HG02943 (cell line): ENCODE data around the gene SERPINB12.

Experiments
- ATAC-seq: cut with Tn5 transposase; IDR thresholded peaks from one replicate; pipeline ENCODE4 v1.9.1; 2021; ENCODE audit warnings: mild to moderate bottlenecking, low read depth, moderate library complexity; ENCODE audit not compliant: unreplicated experiment

SERPINB12 gene

DNA sequence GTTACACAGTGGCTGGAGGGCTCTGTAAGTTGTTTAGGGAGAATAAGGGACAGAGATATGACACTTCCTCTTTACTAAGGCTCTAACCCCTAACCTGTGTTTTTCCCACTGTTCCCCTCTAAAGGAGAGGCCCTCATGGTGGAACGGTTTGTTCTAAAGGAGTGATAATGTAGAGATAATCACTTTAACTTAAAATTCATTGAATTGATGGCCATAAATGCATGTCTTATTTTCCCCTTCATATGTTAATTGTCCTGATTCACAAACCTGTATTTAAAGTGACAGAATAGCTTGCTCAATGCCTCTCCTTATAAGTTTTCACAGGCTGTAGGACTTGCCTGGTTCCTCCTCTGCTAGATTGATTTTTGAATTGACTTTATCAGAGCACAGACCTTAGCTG is at the start of gene SERPINB12:
TSS of gene SERPINB12 (plus strand) at position 301 of the 400 bp plus-strand sequence. CDS start 13,791 bp downstream, outside the sequence.
- no peak for ATAC-seq

DNA sequence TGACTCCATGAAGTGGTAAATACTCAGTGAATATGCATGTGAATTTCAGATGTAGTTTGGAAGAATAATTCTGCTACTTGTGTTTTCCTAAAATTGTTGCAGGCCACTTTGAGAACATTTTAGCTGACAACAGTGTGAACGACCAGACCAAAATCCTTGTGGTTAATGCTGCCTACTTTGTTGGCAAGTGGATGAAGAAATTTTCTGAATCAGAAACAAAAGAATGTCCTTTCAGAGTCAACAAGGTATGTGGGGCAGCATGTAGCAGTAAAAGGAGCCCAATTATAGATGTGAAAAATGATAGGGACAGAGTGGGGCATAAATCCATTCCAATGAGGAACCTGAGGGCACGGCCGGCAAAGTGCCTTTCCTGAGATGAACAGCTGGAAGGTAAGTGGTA is 49.3 kb upstream of the SERPINB12 start:
- no peak for ATAC-seq

DNA sequence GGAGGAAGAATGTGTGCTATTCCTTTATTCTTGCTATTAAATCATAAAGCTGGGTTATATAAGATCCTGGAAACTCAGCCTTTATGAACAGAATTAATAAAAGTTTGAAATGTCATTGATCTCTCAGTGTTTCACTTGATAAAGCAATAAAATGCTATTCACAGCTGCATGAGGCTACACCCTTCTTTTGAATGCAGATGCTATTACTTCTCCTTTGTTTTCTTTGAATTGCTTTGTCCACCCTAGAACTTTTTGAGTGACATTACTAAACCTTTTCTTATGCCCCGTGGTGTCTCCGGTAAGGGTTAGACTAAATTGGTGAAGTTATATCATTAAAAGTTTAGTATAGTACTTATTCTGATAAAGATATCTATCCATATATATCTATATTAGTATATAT is 46.5 kb upstream of the SERPINB12 start:
- no peak for ATAC-seq

- ATAC-seq, result no peak
Observed at GRCh38 chr18:63505566-63506335, 36.4 kb upstream of the SERPINB12 start.

DNA sequence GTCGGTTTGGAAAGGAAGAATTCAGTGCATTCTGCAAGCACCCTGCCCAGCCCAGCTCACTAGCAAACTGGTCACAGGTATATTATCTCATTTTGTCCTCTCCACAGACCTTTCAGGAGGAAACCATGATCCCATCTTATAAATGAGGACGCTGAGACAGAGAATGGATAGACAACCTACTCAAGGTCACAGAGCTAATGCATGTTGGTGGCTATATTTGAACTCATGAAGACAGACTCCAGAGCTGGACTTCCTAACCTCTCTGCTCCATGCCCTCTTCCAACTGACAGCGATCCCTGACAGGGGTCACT is 35.9 kb upstream of the SERPINB12 start:
- ATAC-seq, result no peak

DNA sequence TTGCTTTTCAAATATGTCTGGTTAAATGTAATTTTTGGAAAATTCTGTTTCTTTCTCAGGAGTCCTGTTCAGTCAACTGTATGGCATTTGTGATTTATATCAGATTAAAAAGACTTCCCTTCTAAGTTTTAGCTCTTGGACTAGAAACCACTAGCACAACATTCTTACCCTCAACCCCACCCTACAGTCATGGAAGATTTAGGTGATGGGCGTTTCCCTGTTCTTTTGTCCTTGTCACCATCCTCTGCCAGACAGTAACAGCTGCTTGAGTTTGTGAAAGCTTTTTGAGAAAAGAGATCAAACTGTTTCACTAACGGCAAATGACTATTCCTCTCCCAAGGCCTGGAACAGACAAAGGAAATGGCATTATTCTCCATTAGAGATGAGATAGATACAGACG is 33.6 kb upstream of the SERPINB12 start:
- ATAC-seq, result no peak

- no peak for ATAC-seq
Observed at GRCh38 chr18:63511285-63511684, 30.9 kb upstream of the SERPINB12 start.

DNA sequence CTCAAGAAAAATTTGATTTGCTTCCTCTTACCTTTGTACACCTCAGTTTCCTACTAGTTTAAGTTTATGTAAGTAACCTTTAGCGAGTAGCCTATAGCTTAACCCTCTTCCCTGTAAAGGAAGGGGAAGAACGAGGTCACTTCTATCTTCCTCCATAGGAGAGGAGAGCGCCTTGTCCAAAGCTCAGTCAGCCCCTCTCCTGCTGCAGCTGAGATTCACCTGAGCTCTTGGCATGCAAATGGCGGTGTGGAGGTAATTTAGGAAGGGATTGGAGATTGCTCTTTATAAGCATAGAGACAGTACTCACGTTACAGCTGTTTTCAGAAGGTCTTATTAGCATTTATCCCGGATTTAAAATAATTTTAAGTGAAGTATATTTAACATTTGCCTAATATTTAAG is 27.8 kb upstream of the SERPINB12 start:
- no peak for ATAC-seq

- no peak for ATAC-seq
Observed at GRCh38 chr18:63514888-63515678, 27.1 kb upstream of the SERPINB12 start.

- no peak for ATAC-seq
Observed at GRCh38 chr18:63515801-63516200, 26.4 kb upstream of the SERPINB12 start.

DNA sequence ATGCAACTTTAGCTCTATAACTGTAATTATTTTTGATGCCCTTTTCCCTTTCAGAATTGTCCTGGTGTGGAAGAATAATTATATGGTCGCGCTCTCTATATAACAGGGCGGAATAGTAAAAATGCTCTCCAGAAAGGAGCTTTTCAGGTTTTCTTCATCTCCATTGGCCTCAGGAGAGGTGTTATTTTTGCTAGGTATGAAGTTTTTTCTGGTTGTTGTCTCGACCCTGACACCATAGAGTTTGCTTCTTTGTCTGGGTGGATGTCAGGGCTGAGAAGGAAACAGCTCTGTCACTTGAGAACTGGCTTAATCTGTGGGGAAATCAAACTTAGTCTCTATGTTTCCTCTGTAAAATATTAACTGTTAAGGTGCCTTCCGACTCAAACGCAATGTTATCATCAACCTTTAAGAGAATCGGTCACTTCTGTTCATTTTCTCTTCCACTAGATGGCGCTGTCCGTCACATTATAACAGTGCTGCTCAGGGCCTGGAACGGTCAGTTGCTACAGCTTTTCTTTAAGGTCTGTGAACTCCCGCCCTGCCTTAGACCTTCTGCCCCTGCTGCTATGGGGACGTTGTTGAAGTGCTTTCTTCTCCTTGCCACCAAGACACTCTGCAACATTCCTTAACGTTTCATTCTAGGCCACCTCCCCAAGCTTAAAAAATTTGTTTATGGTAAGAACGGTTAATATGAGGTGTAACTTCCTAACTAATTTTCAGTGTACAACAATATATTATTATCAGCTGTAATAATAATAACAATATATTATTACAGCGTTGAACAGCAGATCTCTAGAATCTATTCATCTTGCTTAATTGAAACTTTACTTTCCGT is 23.8 kb upstream of the SERPINB12 start:
- ATAC-seq, result peak; percentile 83

- no peak for ATAC-seq
Observed at GRCh38 chr18:63520053-63520685, 22.0 kb upstream of the SERPINB12 start.

GRCh38 chr18:63523660-63524059 is 18.5 kb upstream of the SERPINB12 start:
- no peak for ATAC-seq

DNA sequence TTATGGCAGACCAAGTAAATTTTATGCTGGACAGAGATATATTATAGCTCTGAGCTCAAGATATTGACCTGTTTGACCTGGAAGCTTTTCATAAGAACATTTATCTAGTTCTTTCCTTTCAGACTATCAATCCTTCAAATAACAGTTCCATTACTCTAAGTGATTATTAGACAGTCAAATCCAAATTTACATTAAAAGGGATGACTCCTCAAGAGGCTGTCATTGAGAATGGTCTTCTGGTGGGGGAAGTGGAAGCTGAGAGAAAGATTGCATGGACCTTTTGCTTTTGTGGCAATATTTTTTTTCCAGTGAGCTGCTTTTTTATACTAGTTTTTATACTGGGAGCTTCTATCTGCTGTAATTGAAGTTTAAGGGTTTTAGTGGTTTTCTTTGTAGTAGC is 14.9 kb upstream of the SERPINB12 start:
- ATAC-seq, result no peak

GRCh38 chr18:63528863-63529492 is 13.2 kb upstream of the SERPINB12 start:
- no peak for ATAC-seq

- ATAC-seq, result no peak
Observed at GRCh38 chr18:63532471-63532870, 9.7 kb upstream of the SERPINB12 start.

DNA sequence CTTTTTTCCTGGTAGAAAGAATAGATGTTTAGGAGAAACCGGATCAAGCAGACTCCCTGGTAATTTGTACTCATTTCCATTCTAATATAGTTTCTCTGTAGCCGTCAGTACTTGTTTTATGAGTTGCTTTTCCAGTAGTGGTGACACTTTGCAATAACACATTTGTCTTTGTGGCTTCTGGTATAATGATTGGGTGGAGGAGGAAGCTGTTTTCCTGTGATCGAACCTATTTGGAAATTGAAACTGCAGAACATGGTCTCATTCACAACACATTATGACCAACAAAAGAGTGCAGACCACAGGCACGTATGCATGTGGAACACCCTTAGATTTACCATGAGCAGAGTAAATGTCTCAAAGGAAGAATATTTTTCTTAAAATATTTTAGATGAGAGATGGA is 7.6 kb upstream of the SERPINB12 start:
- no peak for ATAC-seq

- no peak for ATAC-seq
Observed at GRCh38 chr18:63539904-63540510, 2.2 kb upstream of the SERPINB12 start.

DNA sequence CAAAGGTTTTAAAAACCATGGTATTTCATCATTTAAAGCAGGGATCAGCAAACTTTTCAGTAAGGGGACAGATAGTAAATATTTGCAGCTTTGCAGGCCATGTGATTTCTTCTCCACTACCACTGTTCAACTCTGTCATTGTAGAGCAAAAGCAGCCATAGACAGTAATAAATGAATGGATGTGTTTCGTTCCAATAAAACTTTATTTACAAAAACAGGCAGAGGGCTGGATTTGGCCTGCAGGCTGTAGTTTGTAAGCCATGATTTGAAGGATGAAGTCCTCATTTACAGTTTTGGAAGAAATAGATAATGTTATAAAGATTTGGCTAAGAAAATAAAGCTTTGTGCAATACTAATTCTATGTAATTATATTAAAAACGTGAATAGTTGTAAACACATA is 1.8 kb downstream of the SERPINB12 start:
- ATAC-seq, result no peak

GRCh38 chr18:63545000-63545399 is 2.8 kb downstream of the SERPINB12 start:
- ATAC-seq, result no peak
